Brain microvascular endothelial cell (primary cell): ENCODE results near the gene PBOV1.

ENCODE experiments used
- DNase-seq: peaks from one replicate; pipeline ENCODE4 v3.0.0-alpha.2; 2020
- H3K27ac ChIP-seq: fragments of 250-450 bp; sonication (Bioruptor Pico); 2 replicates; pipeline ENCODE4 v1.5.1; 2020; ENCODE audit warnings: mild to moderate bottlenecking, moderate library complexity
- H3K27me3 ChIP-seq: fragments of 250-450 bp; sonication (Bioruptor Pico); replicated peaks from 2 replicates; pipeline ENCODE4 v1.5.1; 2020; ENCODE audit warnings: mild to moderate bottlenecking
- H3K36me3 ChIP-seq: fragments of 250-450 bp; sonication (Bioruptor Pico); replicated peaks from 2 replicates; pipeline ENCODE4 v1.5.1; 2020; ENCODE audit warnings: mild to moderate bottlenecking
- H3K4me3 ChIP-seq: 2 replicates; pipeline ENCODE4 v1.5.1; 2011; ENCODE audit warnings: low read depth, mild to moderate bottlenecking, control low read depth, low read length, moderate library complexity
- in situ Hi-C: cut with HindIII; loops from 2 replicates; pipeline ENCODE4 v1.10.0; 2017; ENCODE audit warnings: low sequenced_read_pairs, low pct_ligation_motif_present
- TF ChIP-seq, protein P1 (sequence below): IDR thresholded peaks from 2 replicates; pipeline ENCODE4 v1.5.1; 2011; ENCODE audit warnings: low read depth, mild to moderate bottlenecking, moderate library complexity, low read length, control low read depth, inconsistent platforms; ENCODE audit errors: missing control alignments

The PBOV1 gene

DNA sequence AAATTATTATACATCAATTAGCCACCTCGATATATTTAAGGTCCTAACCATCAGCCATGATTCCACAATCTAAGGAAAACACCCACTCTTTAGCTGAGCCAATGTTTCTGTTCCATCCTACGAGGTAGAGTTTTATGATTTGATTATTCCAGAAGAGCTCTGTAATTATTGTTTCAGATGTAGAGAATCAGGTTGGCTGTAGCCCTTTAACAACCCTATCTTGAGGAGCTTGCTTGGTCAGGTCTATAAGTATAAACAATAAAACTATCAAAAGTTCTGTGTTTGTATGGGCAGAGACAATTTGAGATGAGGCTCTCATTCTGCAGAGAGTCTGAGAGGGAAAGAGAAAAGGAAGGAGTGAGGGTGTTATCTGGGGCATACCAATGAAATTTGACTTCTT is at the start of gene PBOV1:
Gene PBOV1 (minus strand): TSS at position 43 of the 400 bp plus-strand sequence. CDS start 96 bp downstream, outside the sequence.
- H3K36me3 ChIP-seq = no peaks in the 10 kb centered on the region
- H3K4me3 ChIP-seq = no peak within 1 kb of the TSS
- TF ChIP-seq, protein P1, sequence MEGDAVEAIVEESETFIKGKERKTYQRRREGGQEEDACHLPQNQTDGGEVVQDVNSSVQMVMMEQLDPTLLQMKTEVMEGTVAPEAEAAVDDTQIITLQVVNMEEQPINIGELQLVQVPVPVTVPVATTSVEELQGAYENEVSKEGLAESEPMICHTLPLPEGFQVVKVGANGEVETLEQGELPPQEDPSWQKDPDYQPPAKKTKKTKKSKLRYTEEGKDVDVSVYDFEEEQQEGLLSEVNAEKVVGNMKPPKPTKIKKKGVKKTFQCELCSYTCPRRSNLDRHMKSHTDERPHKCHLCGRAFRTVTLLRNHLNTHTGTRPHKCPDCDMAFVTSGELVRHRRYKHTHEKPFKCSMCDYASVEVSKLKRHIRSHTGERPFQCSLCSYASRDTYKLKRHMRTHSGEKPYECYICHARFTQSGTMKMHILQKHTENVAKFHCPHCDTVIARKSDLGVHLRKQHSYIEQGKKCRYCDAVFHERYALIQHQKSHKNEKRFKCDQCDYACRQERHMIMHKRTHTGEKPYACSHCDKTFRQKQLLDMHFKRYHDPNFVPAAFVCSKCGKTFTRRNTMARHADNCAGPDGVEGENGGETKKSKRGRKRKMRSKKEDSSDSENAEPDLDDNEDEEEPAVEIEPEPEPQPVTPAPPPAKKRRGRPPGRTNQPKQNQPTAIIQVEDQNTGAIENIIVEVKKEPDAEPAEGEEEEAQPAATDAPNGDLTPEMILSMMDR = no peak
- in situ Hi-C loops = no loop called here
- DNase-seq = no peak
- no peaks in the 10 kb centered on the region for H3K27me3 ChIP-seq
- no peak within 1 kb of the TSS for H3K27ac ChIP-seq

DNA sequence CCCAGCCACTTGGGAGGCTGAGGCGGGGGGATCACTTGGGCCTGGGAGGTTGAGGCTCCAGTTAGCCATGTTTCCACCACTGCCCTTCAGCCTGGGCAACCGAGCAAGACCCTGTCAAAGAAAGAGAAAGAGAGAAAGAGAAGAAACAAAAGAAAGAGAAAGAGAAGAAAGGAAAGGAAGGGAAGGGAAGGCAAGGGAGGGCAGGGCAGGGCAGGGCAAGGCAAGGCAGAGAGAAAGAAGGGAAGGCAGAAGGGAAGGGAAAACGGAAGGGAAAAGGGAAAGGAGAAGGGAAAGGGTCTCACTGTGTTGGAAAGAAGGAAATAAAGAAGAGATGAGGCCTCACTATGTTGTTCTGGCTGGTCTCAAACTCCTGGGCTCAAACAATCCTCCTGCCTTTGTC is 47.8 kb upstream of the PBOV1 start:
- TF ChIP-seq, protein P1 = no peak
- in situ Hi-C loops = no loop called here
- no peak for DNase-seq

DNA sequence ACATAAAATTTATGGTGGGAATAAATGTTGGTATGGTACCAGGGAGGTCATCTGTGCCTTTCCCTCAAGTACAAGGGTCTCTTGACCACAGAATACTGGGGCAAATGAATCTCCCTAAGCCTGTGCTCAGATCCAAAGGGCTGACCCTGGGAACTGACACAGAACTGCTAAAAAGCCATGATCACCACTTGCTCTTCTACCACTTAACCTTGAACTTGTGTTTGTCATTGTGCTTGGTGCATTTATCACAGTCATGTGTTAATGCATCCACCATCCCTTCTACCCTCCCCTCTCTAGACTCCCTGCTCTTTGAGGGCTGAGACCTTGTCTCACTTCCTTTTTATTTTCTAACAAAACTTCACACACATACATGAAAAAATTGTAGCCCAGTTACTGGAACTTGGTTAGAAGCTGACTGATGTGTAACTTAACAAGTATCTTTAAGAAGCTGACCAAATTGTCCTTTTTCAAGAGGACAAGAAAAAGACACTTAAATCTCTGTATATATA is 46.1 kb upstream of the PBOV1 start:
- Histone ChIP-seq H3K27me3 (no peaks in the 10 kb centered on the region), H3K4me3 (no peak overlapping the region), H3K27ac (no peak overlapping the region), H3K36me3 (no peaks in the 10 kb centered on the region)
- TF ChIP-seq, protein P1 = no peak
- in situ Hi-C loops = no loop called here
- DNase-seq = no peak

More for the DNA sequence above, 47.8 kb upstream of the PBOV1 start:
- Histone ChIP-seq H3K4me3 (no peak overlapping the region), H3K27me3 (no peaks in the 10 kb centered on the region), H3K36me3 (no peaks in the 10 kb centered on the region), H3K27ac (no peak overlapping the region)

DNA sequence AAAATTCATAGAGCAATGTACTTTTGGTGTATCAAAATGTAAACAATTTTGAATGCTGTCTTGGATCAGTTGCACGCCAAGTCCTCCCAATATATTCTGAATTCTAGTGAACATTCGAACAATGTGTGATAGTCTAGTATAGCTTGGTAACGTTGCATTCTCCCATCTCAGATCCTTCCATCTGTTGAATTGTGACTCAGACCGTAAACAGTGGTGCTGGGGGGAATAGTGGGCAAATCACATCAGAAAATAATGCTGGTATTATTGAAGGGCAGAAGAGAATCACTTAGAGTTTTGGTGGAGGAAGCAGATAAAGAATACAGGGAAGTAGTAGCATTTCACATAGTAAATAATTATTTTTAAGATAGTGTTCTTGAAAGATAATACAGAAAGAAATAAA is 45.7 kb upstream of the PBOV1 start:
- in situ Hi-C loops = no loop called here
- H3K4me3 ChIP-seq = no peak overlapping the region
- no peak for DNase-seq
- no peaks in the 10 kb centered on the region for H3K36me3 ChIP-seq
- TF ChIP-seq, protein P1 = no peak
- H3K27ac ChIP-seq = no peak overlapping the region
- no peaks in the 10 kb centered on the region for H3K27me3 ChIP-seq

DNA sequence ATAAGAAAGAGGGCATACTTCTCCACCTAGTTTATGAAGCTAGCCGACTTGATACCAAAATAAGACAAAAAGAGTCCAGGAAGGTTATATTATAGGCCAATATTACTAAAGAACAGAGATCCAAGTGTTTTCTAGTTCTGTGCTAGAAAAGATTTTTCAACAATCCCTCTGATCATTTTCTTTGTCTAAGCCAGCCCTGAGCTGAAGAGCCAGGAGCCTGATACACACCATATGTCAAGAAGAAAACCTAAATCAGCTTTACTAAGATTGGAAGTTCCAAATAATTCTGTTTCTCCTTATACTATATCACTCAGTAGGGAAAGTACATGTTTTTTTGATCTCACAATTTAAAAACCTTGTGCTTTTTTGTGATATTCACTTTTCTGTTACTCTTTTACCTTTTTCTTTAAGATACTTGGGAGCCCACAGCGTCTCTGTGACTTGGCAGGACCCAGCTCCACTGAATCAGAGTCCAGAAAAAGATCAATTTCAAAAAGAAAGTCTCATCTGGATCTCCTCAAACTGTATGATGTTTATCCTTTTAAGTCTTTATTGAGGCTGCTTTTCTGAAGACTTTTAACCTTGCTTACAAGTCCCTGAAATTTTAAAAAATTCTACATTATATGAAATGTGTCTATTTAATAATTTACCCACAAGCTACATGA is 43.0 kb upstream of the PBOV1 start:
- no peak for DNase-seq
- Histone ChIP-seq H3K27ac (no peak overlapping the region), H3K27me3 (no peaks in the 10 kb centered on the region), H3K4me3 (no peak overlapping the region), H3K36me3 (no peaks in the 10 kb centered on the region)
- in situ Hi-C loops = no loop called here
- TF ChIP-seq, protein P1 = no peak

DNA sequence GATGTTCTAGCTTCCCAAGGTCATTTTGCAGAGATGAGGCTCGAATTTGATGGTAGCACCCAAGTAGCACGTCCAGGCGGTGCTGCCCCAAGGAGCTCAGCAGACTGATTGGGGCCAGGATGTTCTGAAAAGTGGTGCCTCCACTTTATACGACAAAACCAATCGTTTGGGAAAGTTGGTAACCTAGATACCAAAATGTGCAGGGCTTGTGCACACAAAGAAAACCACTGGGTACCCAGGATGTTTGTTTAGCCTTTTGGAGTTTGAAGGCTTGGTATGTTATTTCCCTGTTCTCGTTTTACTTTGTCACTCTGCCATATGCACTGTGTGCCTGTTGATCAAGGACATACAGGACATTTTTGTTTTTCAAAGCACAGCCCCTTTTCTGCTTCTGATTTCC is 40.7 kb upstream of the PBOV1 start:
- Histone ChIP-seq H3K36me3 (no peaks in the 10 kb centered on the region), H3K27me3 (no peaks in the 10 kb centered on the region), H3K4me3 (no peak overlapping the region), H3K27ac (no peak overlapping the region)
- TF ChIP-seq, protein P1 = no peak
- in situ Hi-C loops = no loop called here
- no peak for DNase-seq
